Esophagus (tissue), 2 donors: ENCODE results near the gene TMEM132E. TPM values are rescaled to one million over a fixed set of nuclear protein-coding genes. Genes with fewer than 3 reads are reported as not detected.
A peak's percentile ranks its signal among the peaks of the same experiment; 100 is the strongest.

ENCODE experiments used
- H3K27ac ChIP-seq, 2 donors: one replicate each; pipeline ENCODE4 v1.5.1; 2013; ENCODE audit warnings: low read depth in 2 of 2, mild to moderate bottlenecking in 2 of 2, inconsistent platforms in 1 of 2, low read length in 1 of 2, moderate library complexity in 1 of 2
- H3K27me3 ChIP-seq, 2 donors: one replicate each; pipeline ENCODE4 v1.6.1; 2013; ENCODE audit warnings: low read length in 2 of 2, control low read depth in 1 of 2, mild to moderate bottlenecking in 1 of 2; ENCODE audit not compliant: insufficient read depth in 2 of 2, control insufficient read depth in 1 of 2
- H3K36me3 ChIP-seq, 2 donors: one replicate each; pipeline ENCODE4 v1.6.1; 2013; ENCODE audit warnings: low read length in 1 of 2; ENCODE audit not compliant: control insufficient read depth in 2 of 2, insufficient read depth in 2 of 2
- H3K4me1 ChIP-seq, 2 donors: one replicate each; pipeline ENCODE4 v1.6.1; 2013; ENCODE audit warnings: low read length in 1 of 2; ENCODE audit not compliant: control insufficient read depth in 2 of 2, insufficient read depth in 2 of 2
- H3K4me3 ChIP-seq, 2 donors: one replicate each; pipeline ENCODE4 v1.5.1; 2013; ENCODE audit warnings: low read length in 2 of 2, mild to moderate bottlenecking in 2 of 2, low read depth in 1 of 2, moderate library complexity in 1 of 2
- H3K9me3 ChIP-seq, 2 donors: one replicate each; pipeline ENCODE4 v1.6.1; 2013; ENCODE audit warnings: mild to moderate bottlenecking in 2 of 2, low read depth in 1 of 2, low read length in 1 of 2, moderate library complexity in 1 of 2; ENCODE audit not compliant: control insufficient read depth in 2 of 2, insufficient read depth in 1 of 2
- WGBS, 2 donors: extraction: QIAGEN DNeasy Blood & Tissue Kit; methylation state at CpG; one replicate each; pipeline ENCODE4 v1.1.7; 2013; 5-methylcytosine and 5-hydroxymethylcytosine counted together
- polyA plus RNA-seq, 2 donors: library from polyadenylated mRNA; stranded (reverse); fragments of 200-250 nt; gene quantifications; one replicate each; pipeline ENCODE4 v1.2.3, GENCODE V29; 2013
- donor health status: healthy with polysubstance abuse.
- donor health status: Bipolar disorder and iron deficiency.

Gene TMEM132E
- polyA plus RNA-seq, 2 donors, result 0.02 to 0.04 TPM

GRCh38 chr17:34579979-34580684 lies 750 bp downstream of the TMEM132E start:
- peaks cover 14 to 15% of the 10 kb centered on the region in 2 donors for H3K4me1 ChIP-seq
- no peaks in the 10 kb centered on the region for H3K36me3 ChIP-seq
- H3K4me3 ChIP-seq, result peak overlapping the region; percentile 41 to 47
- peaks cover 0 to 4% of the 10 kb centered on the region in 2 donors for H3K9me3 ChIP-seq
- no peak overlapping the region for H3K27ac ChIP-seq
- H3K27me3 ChIP-seq, result peaks cover 5 to 39% of the 10 kb centered on the region in 2 donors
- 1 to 2% methylated on average over 52 of the region's 52 CpGs for WGBS, 2 donors

GRCh38 chr17:34580685-34581445 lies 1.5 kb downstream of the TMEM132E start:
- peaks cover 5 to 39% of the 10 kb centered on the region in 2 donors for H3K27me3 ChIP-seq
- H3K9me3 ChIP-seq, result peaks cover 0 to 4% of the 10 kb centered on the region in 2 donors
- 2 to 3% methylated on average over 66 to 71 of the region's 71 CpGs for WGBS, 2 donors

GRCh38 chr17:34581446-34582184 lies 2.2 kb downstream of the TMEM132E start:
- Histone ChIP-seq H3K9me3 (peaks cover 0 to 4% of the 10 kb centered on the region in 2 donors), H3K4me1 (peaks cover 14 to 15% of the 10 kb centered on the region in 2 donors), H3K4me3 (peak overlapping the region; percentile 5 to 12), H3K27ac (no peak overlapping the region), H3K36me3 (no peaks in the 10 kb centered on the region), H3K27me3 (peaks cover 5 to 39% of the 10 kb centered on the region in 2 donors)
- WGBS, 2 donors, result 2% methylated on average over 61 to 78 of the region's 78 CpGs

More at GRCh38 chr17:34580685-34581445, 1.5 kb downstream of the TMEM132E start:
- Histone ChIP-seq H3K4me1 (peaks cover 14 to 15% of the 10 kb centered on the region in 2 donors), H3K36me3 (no peaks in the 10 kb centered on the region), H3K27ac (no peak overlapping the region), H3K4me3 (peak overlapping the region; percentile 5 to 24)

GRCh38 chr17:34582185-34582900 lies 3.0 kb downstream of the TMEM132E start:
- 19 to 21% methylated on average over 21 to 22 of the region's 22 CpGs for WGBS, 2 donors
- H3K36me3 ChIP-seq, result no peaks in the 10 kb centered on the region
- H3K4me1 ChIP-seq, result peaks cover 14 to 15% of the 10 kb centered on the region in 2 donors
- peaks cover 5 to 39% of the 10 kb centered on the region in 2 donors for H3K27me3 ChIP-seq
- no peak overlapping the region for H3K4me3 ChIP-seq
- H3K9me3 ChIP-seq, result peaks cover 0 to 4% of the 10 kb centered on the region in 2 donors
- H3K27ac ChIP-seq, result no peak overlapping the region

GRCh38 chr17:34582901-34583245 lies 3.5 kb downstream of the TMEM132E start:
- H3K4me3 ChIP-seq, result no peak overlapping the region
- H3K27ac ChIP-seq, result no peak overlapping the region
- WGBS, 2 donors, result 36 to 42% methylated on average over 3 of the region's 3 CpGs
- no peaks in the 10 kb centered on the region for H3K36me3 ChIP-seq
- peaks cover 0 to 4% of the 10 kb centered on the region in 2 donors for H3K9me3 ChIP-seq
- peaks cover 14 to 15% of the 10 kb centered on the region in 2 donors for H3K4me1 ChIP-seq
- H3K27me3 ChIP-seq, result peaks cover 5 to 39% of the 10 kb centered on the region in 2 donors

- Histone ChIP-seq H3K27me3 (peaks cover 5 to 32% of the 10 kb centered on the region in 2 donors), H3K4me1 (peaks cover 13 to 14% of the 10 kb centered on the region in 2 donors), H3K4me3 (no peak overlapping the region), H3K27ac (no peak overlapping the region), H3K36me3 (no peaks in the 10 kb centered on the region), H3K9me3 (peaks cover 0 to 3% of the 10 kb centered on the region in 2 donors)
- 32 to 37% methylated on average over 12 of the region's 12 CpGs for WGBS, 2 donors
These were observed 5.5 kb downstream of the TMEM132E start for GRCh38 chr17:34584805-34585416.

GRCh38 chr17:34586346-34586846 lies 7.0 kb downstream of the TMEM132E start:
- peaks cover 0 to 20% of the 10 kb centered on the region in 2 donors for H3K27me3 ChIP-seq
- WGBS, 2 donors, result 58 to 70% methylated on average over 3 of the region's 3 CpGs

GRCh38 chr17:34588266-34588665 lies 8.9 kb downstream of the TMEM132E start:
- Histone ChIP-seq H3K4me3 (no peak overlapping the region), H3K36me3 (no peaks in the 10 kb centered on the region), H3K27me3 (peaks cover 0 to 5% of the 10 kb centered on the region in 2 donors), H3K9me3 (no peaks in the 10 kb centered on the region), H3K4me1 (no peaks in the 10 kb centered on the region), H3K27ac (no peak overlapping the region)
- WGBS, 2 donors, result 74 to 76% methylated on average over 6 of the region's 6 CpGs

More at GRCh38 chr17:34586346-34586846, 7.0 kb downstream of the TMEM132E start:
- Histone ChIP-seq H3K4me1 (peaks cover 0 to 4% of the 10 kb centered on the region in 2 donors), H3K4me3 (no peak overlapping the region), H3K27ac (no peak overlapping the region), H3K36me3 (no peaks in the 10 kb centered on the region), H3K9me3 (peaks cover 0 to 2% of the 10 kb centered on the region in 2 donors)
